GM18508 (cell line): ENCODE data around the gene MLPH.

Experiments
- ATAC-seq: cut with Tn5 transposase; IDR thresholded peaks from one replicate; pipeline ENCODE4 v1.9.1; 2021; ENCODE audit warnings: moderate number of reproducible peaks; ENCODE audit not compliant: insufficient read depth, unreplicated experiment

MLPH gene

GRCh38 chr2:237495521-237496117 lies 8.6 kb downstream of the MLPH start:
- no peak for ATAC-seq

- ATAC-seq: no peak
These were observed 9.4 kb downstream of the MLPH start for GRCh38 chr2:237496428-237496827.

GRCh38 chr2:237497009-237497837 lies 10.2 kb downstream of the MLPH start:
- no peak for ATAC-seq

GRCh38 chr2:237497838-237498186 lies 10.8 kb downstream of the MLPH start:
- no peak for ATAC-seq

- ATAC-seq: no peak
These were observed 11.3 kb downstream of the MLPH start for GRCh38 chr2:237498341-237498740.

- ATAC-seq: no peak
These were observed 13.8 kb downstream of the MLPH start for GRCh38 chr2:237500681-237501424.

- no peak for ATAC-seq
These were observed 15.0 kb downstream of the MLPH start for GRCh38 chr2:237501892-237502513.

GRCh38 chr2:237503201-237503600 lies 16.1 kb downstream of the MLPH start:
- ATAC-seq: no peak

- no peak for ATAC-seq
These were observed 18.3 kb downstream of the MLPH start for GRCh38 chr2:237505188-237505939.

- ATAC-seq: no peak
These were observed 20.5 kb downstream of the MLPH start for GRCh38 chr2:237507512-237507911.

GRCh38 chr2:237508361-237508760 lies 21.3 kb downstream of the MLPH start:
- ATAC-seq: no peak

GRCh38 chr2:237509151-237509550 lies 22.1 kb downstream of the MLPH start:
- ATAC-seq: no peak

- no peak for ATAC-seq
These were observed 22.9 kb downstream of the MLPH start for GRCh38 chr2:237509905-237510304.

- ATAC-seq: no peak
These were observed 23.6 kb downstream of the MLPH start for GRCh38 chr2:237510502-237511217.

- no peak for ATAC-seq
These were observed 24.4 kb downstream of the MLPH start for GRCh38 chr2:237511433-237511832.

- ATAC-seq: no peak
These were observed 24.9 kb downstream of the MLPH start for GRCh38 chr2:237511885-237512405.

- no peak for ATAC-seq
These were observed 25.9 kb downstream of the MLPH start for GRCh38 chr2:237512774-237513466.

- no peak for ATAC-seq
These were observed 26.6 kb downstream of the MLPH start for GRCh38 chr2:237513693-237514092.
